Measurements from ENCODE around the gene MGAT5.
A peak's percentile ranks its signal among the peaks of the same experiment; 100 is the strongest.

Gene MGAT5

DNA sequence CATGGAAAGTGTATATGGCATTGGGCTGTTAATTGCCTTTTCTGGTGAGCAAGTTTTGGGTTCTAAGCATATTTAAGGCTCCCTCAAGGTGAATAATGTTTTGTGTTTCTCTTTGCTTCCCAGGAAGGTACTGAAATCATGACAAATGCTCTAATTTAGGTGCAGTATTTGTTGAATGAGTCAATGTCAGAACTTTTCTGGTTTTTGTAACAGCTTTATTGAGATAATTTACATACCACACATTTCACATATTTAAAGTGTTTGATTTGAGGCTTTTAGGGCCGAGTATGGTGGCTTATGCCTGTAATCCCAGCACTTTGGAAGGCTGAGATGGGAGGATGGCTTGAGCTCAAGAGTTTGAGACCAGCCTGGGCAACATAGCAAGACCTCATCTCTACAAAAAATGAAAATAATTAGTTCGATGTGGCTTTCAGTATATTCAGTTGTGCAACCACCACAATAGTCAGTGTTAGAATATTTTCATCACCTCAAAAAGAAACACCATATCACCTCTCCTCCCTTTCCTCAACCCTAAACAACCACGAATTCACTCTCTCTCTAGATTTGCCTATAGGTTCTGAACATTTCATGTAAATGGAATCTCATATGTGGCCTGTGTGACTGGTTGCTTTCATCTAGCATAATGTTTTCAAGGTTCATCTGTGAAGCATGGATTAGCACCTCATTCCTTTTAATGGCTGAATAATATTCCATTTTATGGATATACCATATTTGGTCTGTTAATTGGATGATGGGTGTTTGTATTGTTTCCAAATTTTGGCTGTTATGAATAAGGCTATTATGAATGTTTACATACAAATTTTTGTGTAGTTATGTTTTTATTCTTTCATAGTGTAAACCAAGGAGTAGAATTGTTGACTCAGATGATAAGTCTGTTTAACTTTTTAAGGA lies 54.9 kb downstream of the MGAT5 start:
- DNase-seq, result no peak

- DNase-seq, result no peak
These were observed 56.5 kb downstream of the MGAT5 start for GRCh38 chr2:134310107-134311079.

DNA sequence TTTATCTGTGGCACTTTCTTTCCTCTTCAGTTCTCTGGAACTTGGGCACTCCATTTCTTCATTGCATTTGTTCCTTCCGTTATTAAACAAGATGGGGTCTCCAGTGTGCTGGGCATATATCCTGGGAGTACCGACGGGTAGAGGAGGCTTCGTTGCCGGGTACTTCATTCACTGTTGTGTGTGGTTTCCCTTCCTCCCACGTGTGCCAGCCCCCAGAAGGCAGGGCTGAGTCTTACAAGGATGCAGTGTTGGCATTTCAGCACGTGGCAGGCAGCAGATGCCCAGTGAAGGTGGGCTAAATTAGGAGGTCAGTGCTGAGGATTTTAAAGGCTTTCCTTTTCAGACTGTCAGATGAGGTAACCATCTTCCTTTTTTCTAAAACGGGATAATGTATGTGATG lies 58.6 kb downstream of the MGAT5 start:
- DNase-seq, result no peak

DNA sequence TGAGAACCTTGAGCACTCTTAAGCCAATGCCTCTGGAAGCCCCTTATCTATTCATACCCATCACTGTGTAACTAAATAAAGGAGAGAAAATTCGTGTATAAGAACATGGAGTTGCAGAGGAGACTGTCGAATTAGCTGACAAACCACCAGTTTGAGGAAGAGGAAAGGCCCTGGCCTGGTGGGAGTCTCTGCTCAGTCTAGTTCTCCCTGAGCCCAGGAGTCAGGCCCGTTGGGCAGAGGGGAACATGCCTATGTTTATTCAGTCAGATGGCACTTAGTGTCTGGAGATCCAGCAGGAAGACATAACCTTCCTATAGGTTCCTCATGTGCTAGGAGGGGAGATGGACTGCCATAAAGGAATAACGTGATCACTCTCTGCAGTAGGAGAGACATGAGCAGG lies 60.3 kb downstream of the MGAT5 start:
- DNase-seq, result no peak

- no peak for DNase-seq
These were observed 61.0 kb downstream of the MGAT5 start for GRCh38 chr2:134314681-134315368.

- no peak for DNase-seq
These were observed 61.6 kb downstream of the MGAT5 start for GRCh38 chr2:134315471-134315870.

DNA sequence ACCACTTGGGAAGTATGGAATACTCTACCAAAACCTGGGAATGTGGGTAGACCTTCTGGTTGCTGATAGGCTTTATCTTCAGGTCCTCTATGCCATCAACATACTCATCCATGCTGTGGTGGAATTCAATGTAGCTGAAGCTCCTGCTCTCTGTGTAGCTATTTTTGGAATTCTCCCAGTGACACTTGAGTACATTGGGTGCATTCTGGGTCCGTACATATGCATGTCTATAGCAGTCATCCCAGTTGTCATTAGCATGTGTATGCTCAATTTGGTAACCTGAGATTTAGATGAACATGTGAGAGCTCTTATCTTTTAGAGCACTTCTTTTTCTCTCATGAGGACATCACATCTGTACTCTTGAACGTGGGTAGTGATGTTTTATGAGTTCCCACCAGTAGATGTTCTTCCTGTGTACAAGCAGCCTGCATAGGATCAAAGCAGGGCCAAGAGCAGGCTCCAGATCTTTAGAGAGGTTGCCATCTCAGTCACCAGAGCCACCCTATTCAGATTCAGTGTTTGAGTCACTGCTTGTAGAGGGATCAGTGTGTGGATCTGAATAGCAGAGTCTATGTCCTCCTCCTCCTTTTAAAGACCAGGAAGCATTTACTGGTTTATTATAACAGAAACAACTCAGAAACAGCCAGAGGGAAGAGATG lies 65.9 kb downstream of the MGAT5 start:
- peak; percentile 23 for DNase-seq

DNA sequence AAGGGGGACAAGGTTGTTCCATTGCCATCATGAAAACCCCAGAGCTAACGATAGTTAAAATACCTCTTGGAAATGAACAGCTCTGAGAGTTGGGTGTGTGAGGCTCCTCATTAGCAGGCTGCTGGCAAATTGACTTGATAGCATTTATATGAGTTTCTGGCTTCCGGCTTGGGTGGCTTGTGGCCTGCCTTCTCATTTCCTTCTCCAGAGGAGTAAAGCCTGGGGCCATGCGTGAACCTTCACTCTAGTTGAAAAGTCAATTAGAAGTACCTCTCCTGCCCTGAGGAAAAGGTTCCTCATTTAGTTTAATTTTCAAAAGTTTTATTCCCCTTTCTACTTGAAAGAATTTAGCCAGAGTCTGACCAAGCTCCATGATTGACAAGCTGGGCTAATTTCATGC lies 67.1 kb downstream of the MGAT5 start:
- peak; percentile 66 for DNase-seq

- no peak for DNase-seq
These were observed 69.9 kb downstream of the MGAT5 start for GRCh38 chr2:134323777-134324176.

GRCh38 chr2:134324430-134324829 lies 70.6 kb downstream of the MGAT5 start:
- DNase-seq, result no peak

- no peak for DNase-seq
These were observed 71.1 kb downstream of the MGAT5 start for GRCh38 chr2:134324947-134325346.

DNA sequence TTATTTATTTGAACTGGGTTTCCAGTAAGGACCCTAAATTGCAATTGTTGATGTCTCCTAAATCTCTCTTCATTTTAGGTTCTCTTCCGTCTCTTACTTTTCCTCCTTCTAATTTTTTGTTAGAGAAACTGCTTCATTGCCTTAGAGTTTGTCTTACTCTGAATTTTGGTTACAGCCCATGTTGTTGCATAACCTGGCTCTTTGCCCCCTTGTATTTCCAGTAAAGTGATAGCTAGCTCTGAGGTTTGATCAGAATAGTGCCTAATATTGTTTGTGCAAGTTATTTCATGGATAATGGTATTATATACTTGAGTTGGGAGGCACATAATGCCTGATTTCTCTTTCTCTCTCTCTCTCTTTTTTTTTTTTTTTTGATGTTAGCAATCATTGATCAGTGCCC lies 71.8 kb downstream of the MGAT5 start:
- no peak for DNase-seq

DNA sequence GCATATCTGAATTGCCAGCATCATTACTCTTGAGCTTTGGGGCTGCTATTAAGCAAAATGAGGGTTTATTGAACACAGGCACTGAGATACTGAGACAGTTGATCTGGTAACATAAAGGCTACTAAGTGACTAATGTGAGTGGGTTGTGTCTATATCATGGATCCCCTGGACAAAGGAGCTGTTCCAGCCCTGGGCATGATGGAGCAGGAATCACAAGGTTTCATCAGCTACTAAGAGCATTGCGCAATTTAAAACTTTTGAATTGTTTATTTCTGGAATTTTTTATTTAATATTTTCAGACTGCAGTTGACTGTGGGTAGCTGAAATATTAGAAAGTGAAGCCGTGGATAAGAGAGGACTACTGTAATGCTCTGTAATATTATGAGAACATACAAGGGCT lies 73.5 kb downstream of the MGAT5 start:
- no peak for DNase-seq

- no peak for DNase-seq
These were observed 77.2 kb downstream of the MGAT5 start for GRCh38 chr2:134331081-134331480.

DNA sequence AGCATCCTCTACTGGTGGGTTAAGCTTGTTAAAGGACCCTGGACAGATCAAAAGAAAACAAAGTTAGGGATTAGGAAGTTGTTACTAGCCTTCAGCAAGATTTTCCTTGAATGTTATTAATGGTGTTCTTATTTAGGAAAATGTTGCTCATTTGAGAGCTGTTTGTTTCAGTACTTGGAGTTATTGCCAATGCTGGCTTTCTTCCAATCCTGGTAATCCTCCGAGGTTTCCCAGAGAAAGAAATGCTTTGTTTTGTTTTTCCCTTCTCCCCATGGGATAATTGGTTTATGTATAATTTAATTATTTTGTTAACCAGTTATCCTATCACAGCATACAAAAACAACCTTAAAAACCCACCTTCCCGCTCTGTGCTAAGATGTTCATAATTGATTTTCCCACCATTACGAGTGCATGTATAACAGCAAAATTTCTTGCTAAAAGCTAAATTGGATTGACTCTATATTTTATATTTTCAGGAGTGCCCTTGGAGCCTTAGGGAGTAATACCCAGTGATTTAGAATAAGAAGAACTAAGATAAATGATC lies 79.8 kb downstream of the MGAT5 start:
- DNase-seq, result no peak

- DNase-seq, result no peak
These were observed 80.9 kb downstream of the MGAT5 start for GRCh38 chr2:134334542-134335353.

- DNase-seq, result no peak
These were observed 81.7 kb downstream of the MGAT5 start for GRCh38 chr2:134335601-134336000.

- peak; percentile 8 for DNase-seq
These were observed 82.5 kb downstream of the MGAT5 start for GRCh38 chr2:134336352-134336751.

GRCh38 chr2:134336921-134337320 lies 83.0 kb downstream of the MGAT5 start:
- no peak for DNase-seq

DNA sequence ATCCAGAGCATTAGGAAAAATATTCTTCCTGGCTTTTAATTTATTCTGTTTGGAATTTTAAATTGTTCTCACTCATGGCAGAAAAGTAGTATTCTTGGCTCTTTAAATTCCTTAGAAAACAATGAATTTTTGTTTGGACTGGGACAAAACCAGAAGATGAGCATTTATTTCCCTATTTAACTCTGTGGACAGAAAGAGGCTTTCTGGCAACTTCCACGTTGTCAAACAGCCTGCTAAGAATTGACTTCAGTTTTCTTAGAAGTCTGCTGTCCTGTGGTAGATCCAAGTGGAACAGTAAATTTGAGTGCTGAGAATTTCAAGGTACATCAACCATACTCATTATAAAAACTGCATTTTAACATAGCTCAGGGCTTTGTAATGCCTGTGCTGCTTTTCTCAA lies 83.8 kb downstream of the MGAT5 start:
- no peak for DNase-seq

DNA sequence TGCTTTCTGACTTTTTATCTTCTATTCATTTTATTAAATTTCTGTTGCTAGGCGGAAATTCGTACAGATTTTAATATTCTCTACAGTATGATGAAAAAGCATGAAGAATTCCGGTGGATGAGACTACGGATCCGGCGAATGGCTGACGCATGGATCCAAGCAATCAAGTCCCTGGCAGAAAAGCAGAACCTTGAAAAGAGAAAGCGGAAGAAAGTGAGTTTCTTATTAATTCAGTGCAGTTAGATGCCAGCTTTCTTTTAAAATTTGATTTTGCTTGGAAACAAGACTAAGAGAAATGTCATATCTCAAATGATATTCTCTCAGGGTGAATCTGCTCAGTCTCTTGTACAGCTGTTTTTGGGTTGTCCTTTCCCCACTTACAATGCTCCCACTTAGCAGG lies 84.3 kb downstream of the MGAT5 start:
- DNase-seq, result no peak
